Sigmoid colon (tissue), 4 donors: ENCODE results near the gene IL6R.

Source experiments
- POLR2A ChIP-seq, 2 donors: fragments of 450-650 bp; IDR thresholded peaks; one replicate each; pipeline ENCODE4 v1.6.1; 2016; ENCODE audit warnings: antibody characterized with exemption in 2 of 2, mild to moderate bottlenecking in 2 of 2, moderate library complexity in 2 of 2
- POLR2AphosphoS5 ChIP-seq, 4 donors: sonication (generic); formaldehyde crosslinking; IDR thresholded peaks; one replicate each; pipeline ENCODE4 v1.6.1; 2017; ENCODE audit warnings: antibody characterized with exemption in 4 of 4
- TF ChIP-seq, protein P1 (sequence below), 4 experiments: fragments of 450-650 bp in 3 of 4; fragments of 200-600 bp in 1 of 4; IDR thresholded peaks; one replicate each; pipeline ENCODE4 v1.5.1; 2016 to 2019; ENCODE audit warnings: antibody characterized with exemption in 4 of 4, mild to moderate bottlenecking in 3 of 4, moderate library complexity in 2 of 4

DNA sequence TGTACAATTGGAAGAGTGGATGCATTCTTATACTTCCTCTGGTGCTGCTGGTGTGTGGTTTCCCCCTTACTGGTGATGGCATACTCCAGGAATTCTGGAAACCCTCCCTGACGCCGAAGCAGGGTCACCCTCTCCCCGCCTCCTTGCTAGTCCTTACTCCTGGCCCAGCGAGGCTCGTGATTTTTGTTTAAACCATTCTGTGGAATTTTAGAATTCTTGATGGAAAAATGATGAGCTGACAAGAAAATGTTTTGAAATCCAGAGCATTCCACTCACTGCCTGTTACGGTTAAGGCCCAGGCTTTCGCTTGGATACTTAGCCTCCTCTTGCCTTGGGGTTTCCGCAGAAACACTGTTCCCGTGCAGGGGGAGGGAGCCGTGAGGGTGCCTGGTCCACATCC, 41.1 kb downstream of the IL6R start:
- peak in 3 of 4 donors; percentile 12 to 37 (median 19) for TF ChIP-seq POLR2AphosphoS5 (IDR thresholded peaks at IDR 0.05)
- TF ChIP-seq POLR2A (IDR thresholded peaks at IDR 0.05) = no peak
- TF ChIP-seq, protein P1, sequence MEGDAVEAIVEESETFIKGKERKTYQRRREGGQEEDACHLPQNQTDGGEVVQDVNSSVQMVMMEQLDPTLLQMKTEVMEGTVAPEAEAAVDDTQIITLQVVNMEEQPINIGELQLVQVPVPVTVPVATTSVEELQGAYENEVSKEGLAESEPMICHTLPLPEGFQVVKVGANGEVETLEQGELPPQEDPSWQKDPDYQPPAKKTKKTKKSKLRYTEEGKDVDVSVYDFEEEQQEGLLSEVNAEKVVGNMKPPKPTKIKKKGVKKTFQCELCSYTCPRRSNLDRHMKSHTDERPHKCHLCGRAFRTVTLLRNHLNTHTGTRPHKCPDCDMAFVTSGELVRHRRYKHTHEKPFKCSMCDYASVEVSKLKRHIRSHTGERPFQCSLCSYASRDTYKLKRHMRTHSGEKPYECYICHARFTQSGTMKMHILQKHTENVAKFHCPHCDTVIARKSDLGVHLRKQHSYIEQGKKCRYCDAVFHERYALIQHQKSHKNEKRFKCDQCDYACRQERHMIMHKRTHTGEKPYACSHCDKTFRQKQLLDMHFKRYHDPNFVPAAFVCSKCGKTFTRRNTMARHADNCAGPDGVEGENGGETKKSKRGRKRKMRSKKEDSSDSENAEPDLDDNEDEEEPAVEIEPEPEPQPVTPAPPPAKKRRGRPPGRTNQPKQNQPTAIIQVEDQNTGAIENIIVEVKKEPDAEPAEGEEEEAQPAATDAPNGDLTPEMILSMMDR (IDR thresholded peaks at IDR 0.05) = no peak
